OCI-LY3 (cell line): ENCODE data around the gene RPS6KL1.

Source experiments
- CTCF ChIP-seq: fragments of 200-600, 300-600 bp; sonication (generic); IDR thresholded peaks from 2 replicates; pipeline ENCODE4 v1.5.1; 2014; ENCODE audit warnings: antibody characterized with exemption, low read length, low read depth
- EZH2phosphoT487 ChIP-seq: fragments of 200-600 bp; shearing (Covaris generic); IDR thresholded peaks from 2 replicates; pipeline ENCODE4 v1.6.1; 2018; ENCODE audit warnings: antibody characterized with exemption, mixed run types, low read depth

GRCh38 chr14:74913986-74914573 lies 9.0 kb downstream of the RPS6KL1 start:
- TF ChIP-seq CTCF (peak; percentile 83), EZH2phosphoT487 (no peak)
